ENCODE measurements around the gene TBCD.

Gene TBCD

GRCh38 chr17:82848022-82848592 lies 96.2 kb downstream of the TBCD start:
- no peak for FAIRE-seq
- DNase-seq (ENCODE audit: insufficient read length, low spot score) = no peak

GRCh38 chr17:82849076-82849945 lies 97.4 kb downstream of the TBCD start:
- DNase-seq (ENCODE audit: insufficient read length, low spot score) (no peak), FAIRE-seq (no peak)

- no peak for FAIRE-seq
- DNase-seq (ENCODE audit: insufficient read length, low spot score) = no peak
Measured at GRCh38 chr17:82851381-82851780, 99.5 kb downstream of the TBCD start.

- FAIRE-seq (no peak), DNase-seq (ENCODE audit: insufficient read length, low spot score) (no peak)
Measured at GRCh38 chr17:82854226-82854625, 102.4 kb downstream of the TBCD start.

GRCh38 chr17:82856361-82856760 lies 104.5 kb downstream of the TBCD start:
- no peak for FAIRE-seq
- no peak for DNase-seq (ENCODE audit: insufficient read length, low spot score)

GRCh38 chr17:82858376-82859126 lies 106.7 kb downstream of the TBCD start:
- FAIRE-seq (peak; percentile 31), DNase-seq (ENCODE audit: insufficient read length, low spot score) (no peak)

- DNase-seq (ENCODE audit: insufficient read length, low spot score) = peak; percentile 59
- FAIRE-seq = peak; percentile 37
Measured at GRCh38 chr17:82859431-82860403, 107.9 kb downstream of the TBCD start.

- FAIRE-seq (no peak), DNase-seq (ENCODE audit: insufficient read length, low spot score) (no peak)
Measured at GRCh38 chr17:82860606-82861392, 108.9 kb downstream of the TBCD start.

- no peak for FAIRE-seq
- DNase-seq (ENCODE audit: insufficient read length, low spot score) = no peak
Measured at GRCh38 chr17:82861393-82861775, 109.5 kb downstream of the TBCD start.

- DNase-seq (ENCODE audit: insufficient read length, low spot score) = no peak
- FAIRE-seq = no peak
Measured at GRCh38 chr17:82862191-82862590, 110.3 kb downstream of the TBCD start.

GRCh38 chr17:82862737-82863382 lies 111.0 kb downstream of the TBCD start:
- FAIRE-seq = no peak
- no peak for DNase-seq (ENCODE audit: insufficient read length, low spot score)

- DNase-seq (ENCODE audit: insufficient read length, low spot score) (no peak), FAIRE-seq (no peak)
Measured at GRCh38 chr17:82863383-82863940, 111.6 kb downstream of the TBCD start.

- FAIRE-seq = peak; percentile 94
- peak; percentile 89 for DNase-seq (ENCODE audit: insufficient read length, low spot score)
Measured at GRCh38 chr17:82863941-82864712, 112.3 kb downstream of the TBCD start.

GRCh38 chr17:82864713-82865248 lies 112.9 kb downstream of the TBCD start:
- DNase-seq (ENCODE audit: insufficient read length, low spot score) = no peak
- FAIRE-seq = peak; percentile 77

- no peak for DNase-seq (ENCODE audit: insufficient read length, low spot score)
- FAIRE-seq = no peak
Measured at GRCh38 chr17:82865274-82865673, 113.4 kb downstream of the TBCD start.

- FAIRE-seq = peak; percentile 77
- no peak for DNase-seq (ENCODE audit: insufficient read length, low spot score)
Measured at GRCh38 chr17:82865774-82866395, 114.0 kb downstream of the TBCD start.

- FAIRE-seq = no peak
- DNase-seq (ENCODE audit: insufficient read length, low spot score) = no peak
Measured at GRCh38 chr17:82866590-82867191, 114.8 kb downstream of the TBCD start.
